Epithelial cell of esophagus (primary cell): ENCODE results near the gene CNTNAP5.

ENCODE experiments used
- DNase-seq: peaks from one replicate; pipeline ENCODE4 v3.0.0; 2010; ENCODE audit warnings: low read depth
- H3K4me3 ChIP-seq: 2 replicates; pipeline ENCODE4 v1.5.1; 2011; ENCODE audit warnings: mild to moderate bottlenecking, low read length, control low read depth
- CTCF ChIP-seq: IDR thresholded peaks from 2 replicates; pipeline ENCODE4 v1.5.1; 2011; ENCODE audit warnings: low read depth, mild to moderate bottlenecking, low read length, control low read depth, inconsistent platforms; ENCODE audit not compliant: insufficient read depth; ENCODE audit errors: missing control alignments

The CNTNAP5 gene

DNA sequence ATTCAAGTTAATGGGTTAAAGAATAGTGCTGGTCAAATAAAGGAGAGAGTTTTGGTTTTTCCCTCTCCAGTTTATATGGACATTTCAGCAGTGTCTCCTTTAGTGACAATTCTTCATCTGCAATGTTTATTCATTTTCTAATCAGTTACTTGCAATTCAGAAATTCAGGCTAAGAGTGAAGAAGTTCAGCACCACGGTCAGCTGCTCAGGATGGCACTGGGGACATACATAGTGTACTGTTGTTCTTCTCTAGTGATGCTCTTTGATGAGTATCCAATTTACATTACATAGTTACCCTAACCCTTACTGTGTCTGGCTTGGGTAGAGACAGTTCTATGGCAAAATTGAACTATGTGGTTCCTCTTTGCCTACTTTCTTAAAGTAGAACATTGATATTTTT lies 412.7 kb downstream of the CNTNAP5 start:
- H3K4me3 ChIP-seq, result no peak overlapping the region
- TF ChIP-seq CTCF, result no peak
- no peak for DNase-seq

GRCh38 chr2:124450481-124450880 lies 425.4 kb downstream of the CNTNAP5 start:
- no peak for DNase-seq
- H3K4me3 ChIP-seq, result no peak overlapping the region
- no peak for TF ChIP-seq CTCF

- H3K4me3 ChIP-seq, result no peak overlapping the region
- TF ChIP-seq CTCF, result no peak
- no peak for DNase-seq
Measured at GRCh38 chr2:124476291-124476690, 451.2 kb downstream of the CNTNAP5 start.

DNA sequence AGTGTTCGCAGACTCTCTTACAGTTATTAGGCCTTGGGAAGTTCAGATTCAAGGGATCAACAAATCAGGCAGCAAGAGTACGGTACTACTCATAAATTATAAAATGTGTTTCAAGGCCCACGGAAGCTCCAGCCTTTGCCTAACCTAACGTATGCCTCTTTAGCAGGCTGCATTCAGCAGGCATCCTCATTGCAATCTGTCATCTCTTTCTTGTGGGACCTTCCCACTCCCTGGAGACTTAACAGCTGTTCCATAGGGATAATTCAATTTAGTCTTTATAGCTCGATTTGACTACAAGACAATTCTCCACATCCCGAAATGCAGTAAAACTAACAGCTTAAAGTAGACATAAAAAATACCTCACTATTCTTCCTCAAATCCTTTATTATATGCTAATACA lies 453.7 kb downstream of the CNTNAP5 start:
- H3K4me3 ChIP-seq, result no peak overlapping the region
- no peak for DNase-seq
- no peak for TF ChIP-seq CTCF

- no peak overlapping the region for H3K4me3 ChIP-seq
- no peak for TF ChIP-seq CTCF
- DNase-seq, result no peak
Measured at GRCh38 chr2:124480958-124481357, 455.9 kb downstream of the CNTNAP5 start.

DNA sequence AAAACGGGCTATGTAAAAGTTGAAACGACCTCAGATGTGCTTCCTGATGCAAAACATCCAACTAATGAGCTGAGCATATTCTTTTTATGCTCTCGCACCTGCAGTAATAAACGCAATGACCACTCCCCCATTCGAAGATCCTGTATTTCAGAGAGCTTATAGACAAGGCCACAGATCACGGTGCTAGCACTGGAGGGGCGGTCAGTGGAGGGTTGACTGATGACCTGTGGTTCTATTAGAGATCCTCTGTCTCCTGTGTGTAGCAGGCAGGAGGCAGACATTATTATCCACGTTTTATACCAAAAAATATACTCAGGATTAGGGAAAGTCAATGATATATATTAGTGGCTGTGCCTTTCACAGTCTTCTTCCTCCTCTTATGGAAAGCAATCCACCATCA lies 457.0 kb downstream of the CNTNAP5 start:
- H3K4me3 ChIP-seq, result no peak overlapping the region
- DNase-seq, result no peak
- TF ChIP-seq CTCF, result no peak

DNA sequence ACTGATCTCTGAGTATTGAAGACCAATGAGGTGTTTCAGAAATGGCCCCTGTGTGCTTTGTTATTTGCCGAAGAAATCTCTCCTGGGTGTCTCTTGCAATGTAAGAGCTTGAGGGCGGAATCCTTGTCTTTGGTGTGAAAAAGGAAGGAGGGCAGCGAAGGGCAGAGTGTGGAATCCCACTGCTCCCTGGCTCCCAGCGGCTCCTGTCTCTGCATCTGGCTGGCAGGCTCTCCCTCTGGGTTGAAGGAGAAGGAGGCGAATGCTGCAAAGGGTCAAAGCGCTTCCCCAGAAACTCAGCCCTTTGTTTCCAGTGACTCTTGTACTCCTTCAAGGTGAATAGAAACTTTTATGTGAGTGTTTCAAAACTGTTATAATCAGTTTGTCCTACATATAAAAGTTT lies 457.5 kb downstream of the CNTNAP5 start:
- no peak for DNase-seq
- TF ChIP-seq CTCF, result no peak
- no peak overlapping the region for H3K4me3 ChIP-seq
